PC-3 (cell line): ENCODE data around the gene GPC5. TPM values are rescaled to one million over a fixed set of nuclear protein-coding genes. Genes with fewer than 3 reads are reported as not detected.

Source experiments
- ATAC-seq: fragments of 200-7000 bp; cut with Tn5 transposase; 2 replicates; pipeline ENCODE4 v1.9.1; 2020; ENCODE audit warnings: mild to moderate bottlenecking, moderate library complexity
- BruUV-seq: library from RNA; stranded (reverse); fragments of 400-500 nt; replicated peaks from 2 replicates; lab custom pipeline; 2021; lab: Mats Ljungman, UMichigan
- CTCF ChIA-PET: fragments of 300-600 bp; sonication (Branson Sonifier 250); formaldehyde crosslinking; loops from one replicate; lab custom pipeline; 2022; ENCODE audit warnings: antibody characterized with exemption; lab: Charles Lee
- POLR2A ChIA-PET: fragments of 300-600 bp; sonication (Branson Sonifier 250); formaldehyde crosslinking; loops from one replicate; lab custom pipeline; 2022; ENCODE audit warnings: antibody characterized with exemption; ENCODE audit not compliant: unreplicated experiment; lab: Charles Lee
- DNase-seq: peaks from one replicate; pipeline ENCODE4 v3.0.0-alpha.2; 2015
- H2AFZ ChIP-seq: fragments of 300-600 bp; sonication (generic); 2 replicates; pipeline ENCODE4 v1.6.0; 2016; ENCODE audit warnings: antibody characterized with exemption, low read length
- H3F3A ChIP-seq: fragments of 300-600 bp; sonication (generic); one replicate; pipeline ENCODE4 v1.6.0; 2017; ENCODE audit warnings: antibody characterized with exemption, low read length, control low read depth, mild to moderate bottlenecking; ENCODE audit not compliant: unreplicated experiment
- H3K27ac ChIP-seq: fragments of 300-600 bp; sonication (generic); 2 replicates; pipeline ENCODE4 v1.5.1; 2016; ENCODE audit warnings: mild to moderate bottlenecking, low read length
- H3K27me3 ChIP-seq: fragments of 300-600 bp; sonication (generic); 2 replicates; pipeline ENCODE4 v1.6.1; 2016; ENCODE audit warnings: low read length, mixed read lengths
- H3K36me3 ChIP-seq: fragments of 300-600 bp; sonication (generic); 2 replicates; pipeline ENCODE4 v1.6.1; 2016; ENCODE audit warnings: low read depth, mixed run types, low read length, mixed read lengths
- H3K4me1 ChIP-seq: fragments of 300-600 bp; sonication (generic); 2 replicates; pipeline ENCODE4 v1.5.1; 2016; ENCODE audit warnings: low read length; ENCODE audit not compliant: insufficient read depth
- H3K4me2 ChIP-seq: fragments of 300-600 bp; sonication (generic); 2 replicates; pipeline ENCODE4 v1.6.0; 2016; ENCODE audit warnings: low read length
- H3K4me3 ChIP-seq: fragments of 300-600 bp; sonication (generic); 2 replicates; pipeline ENCODE4 v1.5.1; 2016; ENCODE audit warnings: mild to moderate bottlenecking, low read length, mixed read lengths
- H3K79me2 ChIP-seq: fragments of 300-600 bp; sonication (generic); 2 replicates; pipeline ENCODE4 v1.6.1; 2017; ENCODE audit warnings: low read length, mixed read lengths
- H3K9ac ChIP-seq: fragments of 300-600 bp; sonication (generic); 2 replicates; pipeline ENCODE4 v1.6.0; 2016; ENCODE audit warnings: mild to moderate bottlenecking, low read length
- H3K9me2 ChIP-seq: fragments of 300-600 bp; sonication (generic); replicated peaks from 2 replicates; pipeline ENCODE4 v1.6.1; 2016; ENCODE audit warnings: mixed run types, low read length, mixed read lengths
- H3K9me3 ChIP-seq: fragments of 300-600 bp; sonication (generic); 2 replicates; pipeline ENCODE4 v1.6.1; 2016; ENCODE audit warnings: low read length, mixed read lengths
- H4K20me1 ChIP-seq: fragments of 300-600 bp; sonication (generic); 2 replicates; pipeline ENCODE4 v1.6.1; 2016; ENCODE audit warnings: low read length, mixed read lengths
- EZH2 ChIP-seq: fragments of 300-600 bp; sonication (generic); IDR thresholded peaks from one replicate; pipeline ENCODE4 v1.6.1; 2017; ENCODE audit warnings: antibody characterized with exemption, mild to moderate bottlenecking, low read length; ENCODE audit not compliant: unreplicated experiment
- EZH2phosphoT487 ChIP-seq: fragments of 300-600 bp; sonication (generic); IDR thresholded peaks from 2 replicates; pipeline ENCODE4 v1.6.1; 2018; ENCODE audit warnings: mild to moderate bottlenecking, antibody characterized with exemption, low read length, borderline replicate concordance
- intact Hi-C: fragments of 100-400 bp; cut with micrococcal nuclease; formaldehyde crosslinking; loops from 2 replicates; pipeline ENCODE4 v1.9.0; 2023
- total RNA-seq: library from RNA; depleted of rRNA; stranded (reverse); fragments of >200 nt; gene quantifications from 2 replicates; pipeline ENCODE4 v1.2.3, GENCODE V29; 2014
- TF ChIP-seq, protein P1 (sequence below): fragments of 300-600 bp; sonication (generic); conservative IDR thresholded peaks from 2 replicates; pipeline ENCODE4 v1.5.1; 2017; ENCODE audit warnings: antibody characterized with exemption, low read depth, mild to moderate bottlenecking, low read length

Gene GPC5
- total RNA-seq, 1 experiment from 2014 or later = not detected

DNA sequence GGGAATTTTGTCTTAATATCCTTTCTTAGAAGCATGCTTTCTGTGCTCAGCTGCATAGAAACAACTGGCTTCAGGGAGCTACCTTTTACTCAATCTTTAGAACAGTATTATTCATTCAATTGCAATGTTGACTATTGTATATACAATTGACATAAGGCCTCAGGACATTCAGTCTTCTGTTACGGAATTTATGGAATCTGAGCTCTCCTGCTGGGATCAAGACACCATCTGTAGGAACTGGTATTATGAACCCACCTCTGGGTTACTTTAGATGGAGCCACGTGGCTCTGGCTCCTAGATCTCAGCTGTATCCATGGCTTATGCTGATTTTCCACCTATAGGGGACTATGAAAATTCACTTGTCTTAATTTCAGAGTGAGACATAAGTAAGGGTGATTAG is 1112.0 kb downstream of the GPC5 start:
- Histone ChIP-seq H3K9ac (no peak overlapping the region), H3K36me3 (no peaks in the 10 kb centered on the region), H3F3A (no peaks in the 10 kb centered on the region), H2AFZ (no peak overlapping the region), H3K27me3 (no peaks in the 10 kb centered on the region), H3K4me2 (no peak overlapping the region), H3K4me3 (no peak overlapping the region), H3K9me2 (no peaks in the 10 kb centered on the region), H3K27ac (no peak overlapping the region), H3K4me1 (no peaks in the 10 kb centered on the region), H3K79me2 (no peaks in the 10 kb centered on the region), H3K9me3 (no peaks in the 10 kb centered on the region), H4K20me1 (no peaks in the 10 kb centered on the region)
- ChIA-PET CTCF (no interaction called here), POLR2A (no interaction called here)
- ATAC-seq (peak; percentile 35; the same call in 1 of the 2 replicates), DNase-seq (peak; percentile 7)
- BruUV-seq = no TSS peak
- intact Hi-C loops = no loop called here
- no peak for TF ChIP-seq EZH2
- TF ChIP-seq, protein P1, sequence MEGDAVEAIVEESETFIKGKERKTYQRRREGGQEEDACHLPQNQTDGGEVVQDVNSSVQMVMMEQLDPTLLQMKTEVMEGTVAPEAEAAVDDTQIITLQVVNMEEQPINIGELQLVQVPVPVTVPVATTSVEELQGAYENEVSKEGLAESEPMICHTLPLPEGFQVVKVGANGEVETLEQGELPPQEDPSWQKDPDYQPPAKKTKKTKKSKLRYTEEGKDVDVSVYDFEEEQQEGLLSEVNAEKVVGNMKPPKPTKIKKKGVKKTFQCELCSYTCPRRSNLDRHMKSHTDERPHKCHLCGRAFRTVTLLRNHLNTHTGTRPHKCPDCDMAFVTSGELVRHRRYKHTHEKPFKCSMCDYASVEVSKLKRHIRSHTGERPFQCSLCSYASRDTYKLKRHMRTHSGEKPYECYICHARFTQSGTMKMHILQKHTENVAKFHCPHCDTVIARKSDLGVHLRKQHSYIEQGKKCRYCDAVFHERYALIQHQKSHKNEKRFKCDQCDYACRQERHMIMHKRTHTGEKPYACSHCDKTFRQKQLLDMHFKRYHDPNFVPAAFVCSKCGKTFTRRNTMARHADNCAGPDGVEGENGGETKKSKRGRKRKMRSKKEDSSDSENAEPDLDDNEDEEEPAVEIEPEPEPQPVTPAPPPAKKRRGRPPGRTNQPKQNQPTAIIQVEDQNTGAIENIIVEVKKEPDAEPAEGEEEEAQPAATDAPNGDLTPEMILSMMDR = no peak

DNA sequence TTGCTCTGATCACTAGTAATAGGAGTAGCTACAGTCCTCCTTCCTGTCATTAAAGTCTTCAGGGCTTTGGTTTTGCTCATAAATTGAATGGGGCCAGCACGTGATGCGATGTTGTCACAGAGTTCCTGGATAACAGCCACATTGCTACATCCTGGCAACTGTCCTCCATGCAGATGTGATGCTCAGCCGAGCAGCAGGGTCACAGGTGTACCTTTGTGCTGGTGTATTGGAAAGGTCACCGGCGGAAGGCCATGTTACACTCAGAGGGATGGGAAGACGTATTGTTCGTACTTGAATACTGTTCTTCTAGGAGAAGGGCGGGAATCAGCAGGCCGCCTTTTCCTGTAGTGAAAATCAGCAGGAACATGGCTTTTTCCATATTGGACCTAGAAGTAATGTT is 1114.4 kb downstream of the GPC5 start:
- H3K9me2 ChIP-seq = no peaks in the 10 kb centered on the region
- no peaks in the 10 kb centered on the region for H3F3A ChIP-seq
- POLR2A ChIA-PET = no interaction called here
- H3K79me2 ChIP-seq = no peaks in the 10 kb centered on the region
- no peaks in the 10 kb centered on the region for H3K4me1 ChIP-seq
- no peak overlapping the region for H3K4me2 ChIP-seq
- H3K9me3 ChIP-seq = no peaks in the 10 kb centered on the region
- DNase-seq (no peak), ATAC-seq (no peak)
- no TSS peak for BruUV-seq
- no peak overlapping the region for H3K9ac ChIP-seq
- H3K4me3 ChIP-seq = no peak overlapping the region
- TF ChIP-seq EZH2 = no peak
- TF ChIP-seq, protein P1 = no peak
- TF ChIP-seq EZH2phosphoT487 = no peak
- CTCF ChIA-PET = no interaction called here
- no peak overlapping the region for H3K27ac ChIP-seq
- no peaks in the 10 kb centered on the region for H3K36me3 ChIP-seq
- H3K27me3 ChIP-seq = no peaks in the 10 kb centered on the region
- intact Hi-C loops = no loop called here
- no peaks in the 10 kb centered on the region for H4K20me1 ChIP-seq
- H2AFZ ChIP-seq = no peak overlapping the region

DNA sequence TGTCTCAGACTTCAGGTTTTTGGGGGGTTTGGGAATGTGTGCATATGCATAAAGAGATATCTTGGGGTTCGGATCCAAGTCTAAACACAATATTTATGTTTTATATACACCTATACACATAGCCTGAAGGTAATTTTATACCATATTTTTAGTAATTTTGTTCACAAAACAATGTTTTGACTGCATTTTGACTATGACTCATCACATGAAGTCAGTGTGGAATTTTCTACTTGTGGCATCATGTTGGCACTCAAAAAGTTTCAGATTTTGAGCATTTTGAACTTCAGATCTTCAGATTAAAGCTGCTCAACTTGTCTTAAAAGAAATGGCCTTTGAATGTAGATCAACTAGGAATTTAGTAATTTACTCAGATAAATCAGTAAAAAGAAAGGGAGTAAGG is 1115.3 kb downstream of the GPC5 start:
- H3K27me3 ChIP-seq = no peaks in the 10 kb centered on the region
- TF ChIP-seq EZH2 (no peak), EZH2phosphoT487 (no peak)
- TF ChIP-seq, protein P1 = no peak
- H3K9me3 ChIP-seq = no peaks in the 10 kb centered on the region
- H3K4me1 ChIP-seq = no peaks in the 10 kb centered on the region
- H3K4me2 ChIP-seq = no peak overlapping the region
- ChIA-PET POLR2A (no interaction called here), CTCF (no interaction called here)
- no peaks in the 10 kb centered on the region for H3F3A ChIP-seq
- H3K9ac ChIP-seq = no peak overlapping the region
- intact Hi-C loops = no loop called here
- ATAC-seq = no peak
- no peaks in the 10 kb centered on the region for H3K79me2 ChIP-seq
- DNase-seq = no peak
- no peaks in the 10 kb centered on the region for H3K9me2 ChIP-seq
- H3K4me3 ChIP-seq = no peak overlapping the region
- H2AFZ ChIP-seq = no peak overlapping the region
- H3K36me3 ChIP-seq = no peaks in the 10 kb centered on the region
- no peak overlapping the region for H3K27ac ChIP-seq
- no TSS peak for BruUV-seq
- H4K20me1 ChIP-seq = no peaks in the 10 kb centered on the region
